Smooth muscle cell (in vitro differentiated cells): ENCODE measurements around the gene TMC3. TPM values are rescaled to one million over a fixed set of nuclear protein-coding genes. Genes with fewer than 3 reads are reported as not detected.

Experiments used
- DNase-seq: peaks from one replicate; lab custom pipeline; 2025; ENCODE audit not compliant: unreplicated experiment; lab: John Stamatoyannopoulos, UW
- H2AFZ ChIP-seq: fragments of 200-600 bp; sonication (generic); 2 replicates; pipeline ENCODE4 v1.6.0; 2016; ENCODE audit warnings: antibody characterized with exemption, low read depth, mild to moderate bottlenecking
- H3F3A ChIP-seq: fragments of 200-600 bp; sonication (generic); 2 replicates; pipeline ENCODE4 v1.6.0; 2017; ENCODE audit warnings: antibody characterized with exemption, low read depth
- H3K27ac ChIP-seq: fragments of 200-600 bp; sonication (generic); 2 replicates; pipeline ENCODE4 v1.5.1; 2016; ENCODE audit warnings: low read depth, mild to moderate bottlenecking
- H3K27me3 ChIP-seq: fragments of 200-600 bp; sonication (generic); 2 replicates; pipeline ENCODE4 v1.6.1; 2016; ENCODE audit warnings: low read depth, mild to moderate bottlenecking
- H3K36me3 ChIP-seq: fragments of 200-600 bp; sonication (generic); 2 replicates; pipeline ENCODE4 v1.5.1; 2016; ENCODE audit warnings: low read depth
- H3K4me1 ChIP-seq: fragments of 200-600 bp; sonication (generic); 2 replicates; pipeline ENCODE4 v1.5.1; 2016; ENCODE audit warnings: low read depth
- H3K4me2 ChIP-seq: fragments of 200-600 bp; sonication (generic); 2 replicates; pipeline ENCODE4 v1.6.0; 2016; ENCODE audit warnings: mild to moderate bottlenecking
- H3K4me3 ChIP-seq: fragments of 200-600 bp; sonication (generic); 2 replicates; pipeline ENCODE4 v1.5.1; 2016; ENCODE audit warnings: mild to moderate bottlenecking
- H3K79me2 ChIP-seq: fragments of 200-600 bp; sonication (generic); 2 replicates; pipeline ENCODE4 v1.6.0; 2016; ENCODE audit warnings: low read depth, mild to moderate bottlenecking
- H3K9ac ChIP-seq: fragments of 200-600 bp; sonication (generic); 2 replicates; pipeline ENCODE4 v1.6.0; 2016; ENCODE audit warnings: low read depth
- H3K9me3 ChIP-seq: fragments of 200-600 bp; sonication (generic); replicated peaks from 2 replicates; pipeline ENCODE4 v1.5.1; 2016; ENCODE audit warnings: low read depth
- H4K20me1 ChIP-seq: fragments of 200-600 bp; sonication (generic); 2 replicates; pipeline ENCODE4 v1.6.0; 2016; ENCODE audit warnings: low read depth
- WGBS: methylation state at CpG from one replicate; pipeline ENCODE4 v1.1.7; 2016; ENCODE audit warnings: low lambda C conversion rate; 5-methylcytosine and 5-hydroxymethylcytosine counted together
- polyA plus RNA-seq: library from polyadenylated mRNA; unstranded; fragments of >200 nt; fragmentation: Nextera tagmentation; extraction: Ambion mirVana; gene quantifications from 2 replicates; pipeline ENCODE4 v1.2.1, GENCODE V29; 2016
- total RNA-seq: library from RNA; depleted of rRNA; stranded (reverse); fragments of >200 nt; gene quantifications from 2 replicates; pipeline ENCODE4 v1.2.3, GENCODE V29; 2014
- TF ChIP-seq, protein P1 (sequence below): fragments of 200-600 bp; sonication (generic); IDR thresholded peaks from 2 replicates; pipeline ENCODE4 v1.5.1; 2017; ENCODE audit warnings: borderline replicate concordance, mild to moderate bottlenecking, antibody characterized with exemption; ENCODE audit not compliant: insufficient read depth, poor library complexity, severe bottlenecking

TMC3 gene
- total and polyA plus RNA-seq, 2 experiments from 2014 or later = not detected

- 89% methylated on average over 7 of the region's 7 CpGs for WGBS
Observed at GRCh38 chr15:81361891-81362290, 12.1 kb downstream of the TMC3 start.

GRCh38 chr15:81360491-81360890 is 13.5 kb downstream of the TMC3 start:
- H3K9me3 ChIP-seq = no peaks in the 10 kb centered on the region
- 86% methylated on average over 5 of the region's 5 CpGs for WGBS
- H3K4me2 ChIP-seq = no peak overlapping the region
- DNase-seq = no peak
- H4K20me1 ChIP-seq = no peaks in the 10 kb centered on the region
- TF ChIP-seq, protein P1, sequence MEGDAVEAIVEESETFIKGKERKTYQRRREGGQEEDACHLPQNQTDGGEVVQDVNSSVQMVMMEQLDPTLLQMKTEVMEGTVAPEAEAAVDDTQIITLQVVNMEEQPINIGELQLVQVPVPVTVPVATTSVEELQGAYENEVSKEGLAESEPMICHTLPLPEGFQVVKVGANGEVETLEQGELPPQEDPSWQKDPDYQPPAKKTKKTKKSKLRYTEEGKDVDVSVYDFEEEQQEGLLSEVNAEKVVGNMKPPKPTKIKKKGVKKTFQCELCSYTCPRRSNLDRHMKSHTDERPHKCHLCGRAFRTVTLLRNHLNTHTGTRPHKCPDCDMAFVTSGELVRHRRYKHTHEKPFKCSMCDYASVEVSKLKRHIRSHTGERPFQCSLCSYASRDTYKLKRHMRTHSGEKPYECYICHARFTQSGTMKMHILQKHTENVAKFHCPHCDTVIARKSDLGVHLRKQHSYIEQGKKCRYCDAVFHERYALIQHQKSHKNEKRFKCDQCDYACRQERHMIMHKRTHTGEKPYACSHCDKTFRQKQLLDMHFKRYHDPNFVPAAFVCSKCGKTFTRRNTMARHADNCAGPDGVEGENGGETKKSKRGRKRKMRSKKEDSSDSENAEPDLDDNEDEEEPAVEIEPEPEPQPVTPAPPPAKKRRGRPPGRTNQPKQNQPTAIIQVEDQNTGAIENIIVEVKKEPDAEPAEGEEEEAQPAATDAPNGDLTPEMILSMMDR = no peak
- no peak overlapping the region for H2AFZ ChIP-seq
- no peaks in the 10 kb centered on the region for H3K36me3 ChIP-seq
- no peaks in the 10 kb centered on the region for H3K79me2 ChIP-seq
- peaks cover 5% of the 10 kb centered on the region for H3K27me3 ChIP-seq
- no peak overlapping the region for H3K9ac ChIP-seq
- no peaks in the 10 kb centered on the region for H3K4me1 ChIP-seq
- no peak overlapping the region for H3K4me3 ChIP-seq
- H3K27ac ChIP-seq = no peak overlapping the region
- no peaks in the 10 kb centered on the region for H3F3A ChIP-seq

More at GRCh38 chr15:81361891-81362290, 12.1 kb downstream of the TMC3 start:
- Histone ChIP-seq H4K20me1 (no peaks in the 10 kb centered on the region), H3F3A (no peaks in the 10 kb centered on the region), H3K79me2 (no peaks in the 10 kb centered on the region), H2AFZ (no peak overlapping the region), H3K4me1 (no peaks in the 10 kb centered on the region), H3K9ac (no peak overlapping the region), H3K4me2 (no peak overlapping the region), H3K4me3 (no peak overlapping the region), H3K36me3 (no peaks in the 10 kb centered on the region), H3K27me3 (peaks cover 5% of the 10 kb centered on the region), H3K9me3 (no peaks in the 10 kb centered on the region), H3K27ac (no peak overlapping the region)
- TF ChIP-seq, protein P1 = no peak
- no peak for DNase-seq

DNA sequence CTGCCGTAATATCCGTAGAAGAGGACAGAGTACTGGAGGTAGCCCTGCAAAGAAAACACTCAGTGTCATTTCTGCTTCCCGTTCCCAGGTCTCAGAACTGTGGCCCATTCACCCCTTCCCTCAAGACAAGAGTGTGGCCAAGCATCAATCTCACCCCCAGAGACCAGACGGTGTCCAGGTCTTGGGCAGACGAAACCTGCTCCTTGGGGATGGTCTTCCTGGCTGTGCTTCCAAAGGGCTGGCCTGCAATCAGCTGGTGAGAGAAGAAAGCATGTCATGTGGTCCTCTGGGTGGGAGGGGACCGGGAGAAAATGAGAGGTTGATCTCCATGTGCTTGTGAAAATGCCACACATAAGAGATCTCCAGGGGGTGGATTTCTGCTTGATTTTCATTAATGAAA is 15.8 kb downstream of the TMC3 start:
- Histone ChIP-seq H3K9ac (no peak overlapping the region), H3K9me3 (no peaks in the 10 kb centered on the region), H3K4me1 (no peaks in the 10 kb centered on the region), H3K36me3 (no peaks in the 10 kb centered on the region), H2AFZ (no peak overlapping the region), H3K79me2 (no peaks in the 10 kb centered on the region), H3K27ac (no peak overlapping the region), H3K4me2 (no peak overlapping the region), H3K27me3 (peaks cover 5% of the 10 kb centered on the region), H3K4me3 (no peak overlapping the region), H4K20me1 (no peaks in the 10 kb centered on the region), H3F3A (no peaks in the 10 kb centered on the region)
- TF ChIP-seq, protein P1 = no peak
- no peak for DNase-seq
- WGBS = 94% methylated on average over 6 of the region's 6 CpGs

DNA sequence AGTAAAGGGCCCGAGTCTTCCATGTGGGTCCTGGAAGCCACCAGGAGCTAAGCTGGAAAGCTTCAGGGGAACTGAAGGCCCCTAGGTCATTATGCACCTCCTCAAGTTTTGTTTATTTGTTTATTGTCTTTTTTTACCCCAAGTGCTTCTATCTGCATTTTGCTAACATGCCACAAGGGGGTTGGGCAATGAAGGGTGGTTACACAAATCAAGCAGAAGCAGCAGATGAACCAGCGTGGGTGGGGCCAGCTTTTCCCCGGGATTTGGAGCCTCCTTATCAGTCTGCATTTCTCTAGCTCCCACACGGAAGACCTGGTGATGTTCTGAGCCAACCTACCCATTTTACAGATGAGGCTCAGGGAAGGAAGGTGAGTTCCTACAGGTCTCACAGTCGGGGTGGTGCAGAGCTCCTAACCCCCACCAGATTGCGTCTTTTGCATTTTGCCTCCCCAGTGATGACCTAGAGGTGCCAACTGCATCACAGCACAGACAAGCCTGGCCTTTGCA is 16.8 kb downstream of the TMC3 start:
- 72% methylated on average over 6 of the region's 6 CpGs for WGBS
- Histone ChIP-seq H3K27ac (no peak overlapping the region), H3K9me3 (no peaks in the 10 kb centered on the region), H3K36me3 (no peaks in the 10 kb centered on the region), H3K4me2 (no peak overlapping the region), H3K27me3 (peaks cover 5% of the 10 kb centered on the region), H3K4me1 (no peaks in the 10 kb centered on the region), H4K20me1 (no peaks in the 10 kb centered on the region), H3K9ac (no peak overlapping the region), H3K79me2 (no peaks in the 10 kb centered on the region), H3K4me3 (no peak overlapping the region), H3F3A (no peaks in the 10 kb centered on the region), H2AFZ (no peak overlapping the region)
- TF ChIP-seq, protein P1 = no peak
- DNase-seq = no peak
